ENCODE measurements around the gene CDH23.

The CDH23 gene

GRCh38 chr10:71780719-71781118 is 384.0 kb downstream of the CDH23 start:
- Histone ChIP-seq H3K27ac (no peak overlapping the region), H3K4me3 (no peak overlapping the region), H3K27me3 (no peaks in the 10 kb centered on the region), H3K4me1 (no peaks in the 10 kb centered on the region), H3K36me3 (no peaks in the 10 kb centered on the region), H3K9me3 (no peaks in the 10 kb centered on the region)
- TF ChIP-seq, protein P1, sequence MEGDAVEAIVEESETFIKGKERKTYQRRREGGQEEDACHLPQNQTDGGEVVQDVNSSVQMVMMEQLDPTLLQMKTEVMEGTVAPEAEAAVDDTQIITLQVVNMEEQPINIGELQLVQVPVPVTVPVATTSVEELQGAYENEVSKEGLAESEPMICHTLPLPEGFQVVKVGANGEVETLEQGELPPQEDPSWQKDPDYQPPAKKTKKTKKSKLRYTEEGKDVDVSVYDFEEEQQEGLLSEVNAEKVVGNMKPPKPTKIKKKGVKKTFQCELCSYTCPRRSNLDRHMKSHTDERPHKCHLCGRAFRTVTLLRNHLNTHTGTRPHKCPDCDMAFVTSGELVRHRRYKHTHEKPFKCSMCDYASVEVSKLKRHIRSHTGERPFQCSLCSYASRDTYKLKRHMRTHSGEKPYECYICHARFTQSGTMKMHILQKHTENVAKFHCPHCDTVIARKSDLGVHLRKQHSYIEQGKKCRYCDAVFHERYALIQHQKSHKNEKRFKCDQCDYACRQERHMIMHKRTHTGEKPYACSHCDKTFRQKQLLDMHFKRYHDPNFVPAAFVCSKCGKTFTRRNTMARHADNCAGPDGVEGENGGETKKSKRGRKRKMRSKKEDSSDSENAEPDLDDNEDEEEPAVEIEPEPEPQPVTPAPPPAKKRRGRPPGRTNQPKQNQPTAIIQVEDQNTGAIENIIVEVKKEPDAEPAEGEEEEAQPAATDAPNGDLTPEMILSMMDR (IDR thresholded peaks at IDR 0.05) = no peak
- DNase-seq = no peak
- intact Hi-C loops (cut with DNase I; ENCODE audit: low total_unique reads) = no loop called here

DNA sequence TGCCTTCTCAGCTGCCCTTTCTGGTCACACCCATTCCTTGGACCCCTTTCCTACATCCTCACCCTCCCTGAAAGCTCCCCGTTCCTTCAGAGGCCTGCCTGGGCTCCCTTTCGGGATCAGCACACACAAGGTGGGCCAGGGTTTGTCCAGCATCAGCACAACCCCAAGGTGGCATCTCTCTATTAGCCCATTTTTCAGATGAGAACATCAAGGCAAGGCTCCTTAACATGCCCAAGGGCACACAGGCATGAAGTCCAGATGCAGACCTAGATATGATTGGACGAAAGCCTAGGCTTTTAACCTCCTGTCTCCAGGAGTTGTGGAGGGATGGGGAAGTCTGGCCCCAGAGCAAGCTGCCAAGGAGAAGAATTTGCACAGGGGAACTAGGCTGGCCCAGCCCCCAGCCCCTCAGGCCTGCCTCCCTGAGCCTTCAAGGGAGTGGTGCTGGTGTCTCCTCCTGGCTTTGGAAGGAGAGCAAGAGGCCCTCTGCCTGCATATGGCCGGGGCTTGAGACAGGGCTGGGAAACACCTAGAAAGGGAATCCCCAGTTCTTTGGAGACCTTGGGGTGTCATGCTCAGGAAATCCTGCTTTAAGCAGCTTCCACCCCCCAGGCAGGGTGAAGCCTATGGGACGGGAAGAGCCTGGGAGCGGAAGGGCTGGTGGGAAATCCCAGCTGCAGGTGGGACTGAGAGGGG is 385.6 kb downstream of the CDH23 start:
- Histone ChIP-seq H3K9me3 (no peaks in the 10 kb centered on the region), H3K27me3 (no peaks in the 10 kb centered on the region), H3K27ac (no peak overlapping the region), H3K4me3 (no peak overlapping the region), H3K36me3 (no peaks in the 10 kb centered on the region), H3K4me1 (no peaks in the 10 kb centered on the region)
- no peak for DNase-seq
- TF ChIP-seq, protein P1 (IDR thresholded peaks at IDR 0.05) = no peak
- intact Hi-C loops (cut with DNase I; ENCODE audit: low total_unique reads) = no loop called here

- intact Hi-C loops (cut with DNase I; ENCODE audit: low total_unique reads) = no loop called here
- Histone ChIP-seq H3K4me1 (no peaks in the 10 kb centered on the region), H3K27ac (no peak overlapping the region), H3K9me3 (no peaks in the 10 kb centered on the region), H3K36me3 (no peaks in the 10 kb centered on the region), H3K27me3 (no peaks in the 10 kb centered on the region), H3K4me3 (no peak overlapping the region)
- peak in 1 of 2 donors; percentile 43 for DNase-seq
- TF ChIP-seq, protein P1 (IDR thresholded peaks at IDR 0.05) = no peak
Observed at GRCh38 chr10:71782917-71783490, 386.3 kb downstream of the CDH23 start.

DNA sequence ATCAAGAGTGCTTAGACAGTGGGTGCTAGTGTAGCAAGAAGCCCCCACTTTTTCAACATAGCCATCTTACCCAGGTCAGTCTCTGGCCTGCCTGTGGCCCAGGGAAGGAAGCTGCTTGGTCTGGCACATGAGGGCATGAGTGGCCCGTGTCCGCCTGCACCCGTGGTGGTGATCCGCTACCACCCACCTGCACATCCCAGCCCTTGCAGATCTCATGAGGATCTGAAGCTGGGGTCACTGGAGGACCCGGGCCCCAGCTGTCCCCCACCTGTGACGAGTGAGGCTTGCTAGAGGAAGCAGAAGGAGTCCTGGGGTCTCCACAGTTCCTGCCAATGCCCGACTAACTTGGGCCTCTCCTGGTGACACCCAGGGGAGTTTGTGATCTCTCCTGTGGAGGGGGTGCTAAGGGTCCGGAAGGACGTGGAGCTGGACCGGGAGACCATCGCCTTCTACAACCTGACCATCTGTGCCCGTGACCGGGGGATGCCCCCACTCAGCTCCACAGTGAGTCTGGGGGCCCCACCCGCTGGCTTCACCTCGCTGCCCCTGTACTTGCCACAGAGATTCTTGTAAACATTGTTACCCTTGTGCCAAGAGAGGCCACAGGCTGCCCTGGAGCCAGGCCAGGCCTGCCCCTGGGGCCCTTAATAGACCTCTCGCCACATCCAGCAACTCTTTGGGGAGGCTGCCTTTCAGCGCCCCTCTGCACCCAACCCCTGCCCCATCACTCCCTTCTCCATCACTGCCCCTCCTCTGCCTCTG is 387.4 kb downstream of the CDH23 start:
- no peak overlapping the region for H3K27ac ChIP-seq
- no peaks in the 10 kb centered on the region for H3K9me3 ChIP-seq
- no peaks in the 10 kb centered on the region for H3K36me3 ChIP-seq
- intact Hi-C loops (cut with DNase I; ENCODE audit: low total_unique reads) = no loop called here
- H3K4me1 ChIP-seq = no peaks in the 10 kb centered on the region
- H3K4me3 ChIP-seq = no peak overlapping the region
- TF ChIP-seq, protein P1 (IDR thresholded peaks at IDR 0.05) = no peak
- no peak for DNase-seq
- peaks cover 0 to under 1% of the 10 kb centered on the region in 2 donors for H3K27me3 ChIP-seq

GRCh38 chr10:71784679-71785272 is 388.1 kb downstream of the CDH23 start:
- TF ChIP-seq, protein P1 (IDR thresholded peaks at IDR 0.05) = no peak
- Histone ChIP-seq H3K4me3 (no peak overlapping the region), H3K27ac (no peak overlapping the region), H3K4me1 (no peaks in the 10 kb centered on the region), H3K9me3 (no peaks in the 10 kb centered on the region), H3K27me3 (peaks cover 0 to 6% of the 10 kb centered on the region in 2 donors), H3K36me3 (no peaks in the 10 kb centered on the region)
- intact Hi-C loops (cut with DNase I; ENCODE audit: low total_unique reads) = no loop called here
- DNase-seq = no peak
